BJ (cell line): Measurements from ENCODE around the gene DPEP2NB. TPM values are rescaled to one million over a fixed set of nuclear protein-coding genes. Genes with fewer than 3 reads are reported as not detected.

Experiments used
- CTCF ChIA-PET: fragments of 350-600 bp; formaldehyde crosslinking; extraction: SDS; loops from one replicate; lab custom pipeline; 2021; ENCODE audit warnings: antibody characterized with exemption, inconsistent platforms; lab: Yijun Ruan, JAX
- POLR2A ChIA-PET: fragments of 300-600 bp; sonication (Branson Sonifier 250); formaldehyde crosslinking; extraction: SDS; loops from one replicate; lab custom pipeline; 2021; ENCODE audit warnings: antibody characterized with exemption; lab: Charles Lee
- DNase-seq: peaks from one replicate; pipeline ENCODE4 v3.0.0-alpha.2; 2011; ENCODE audit warnings: low read depth
- H3K27me3 ChIP-seq: 2 replicates; pipeline ENCODE4 v1.6.0; 2011; ENCODE audit warnings: low read length; ENCODE audit not compliant: control insufficient read depth, insufficient read depth
- H3K36me3 ChIP-seq: 2 replicates; pipeline ENCODE4 v1.5.1; 2011; ENCODE audit warnings: low read length; ENCODE audit not compliant: control insufficient read depth, insufficient read depth
- H3K4me3 ChIP-seq: 2 replicates; pipeline ENCODE4 v1.5.1; 2011; ENCODE audit warnings: low read depth, mild to moderate bottlenecking, control low read depth, low read length
- CTCF ChIP-seq: IDR thresholded peaks from 2 replicates; pipeline ENCODE4 v1.5.1; 2011; ENCODE audit warnings: low read depth, mild to moderate bottlenecking, control low read depth, inconsistent platforms, low read length, moderate library complexity; ENCODE audit not compliant: insufficient read depth
- polyA plus RNA-seq: library from polyadenylated mRNA; depleted of rRNA; stranded (reverse); fragments of >200 nt; gene quantifications from 2 replicates; pipeline ENCODE4 v1.2.3, GENCODE V29; 2011

The DPEP2NB gene
- polyA plus RNA-seq, 1 experiment = not detected

DNA sequence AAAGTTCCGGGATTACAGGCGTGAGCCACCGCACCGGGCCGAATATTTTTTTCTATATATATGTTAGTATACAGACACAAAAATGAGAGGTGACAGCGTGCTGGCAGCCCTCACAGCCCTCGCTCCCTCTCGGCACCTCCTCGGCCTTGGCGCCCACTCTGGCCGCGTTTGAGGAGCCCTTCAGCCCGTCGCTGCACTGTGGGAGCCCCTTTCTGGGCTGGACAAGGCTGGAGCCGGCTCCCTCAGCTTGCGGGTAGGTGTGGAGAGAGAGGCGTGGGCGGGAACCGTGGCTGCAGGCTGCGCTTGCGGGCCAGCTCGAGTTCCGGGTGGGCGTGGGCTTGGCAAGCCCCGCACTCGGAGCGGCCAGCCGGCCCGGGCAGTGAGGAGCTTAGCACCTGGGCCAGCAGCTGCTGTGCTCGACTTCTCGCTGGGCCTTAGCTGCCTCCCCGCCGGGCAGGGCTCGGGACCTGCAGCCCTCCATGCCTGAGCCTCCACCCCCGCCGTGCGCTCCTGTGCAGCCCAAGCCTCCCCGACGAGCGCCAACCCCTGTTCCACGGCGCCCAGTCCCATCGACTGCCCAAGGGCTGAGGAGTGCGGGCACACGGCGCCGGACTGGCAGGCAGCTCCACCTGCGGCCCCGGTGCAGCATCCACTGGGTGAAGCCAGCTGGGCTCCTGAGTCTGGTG, 33.6 kb downstream of the DPEP2NB start:
- ChIA-PET CTCF (interaction anchor here (0.9 to 2.2 kb wide), 4 partner anchors 10 to 58 kb away, joined by 3 to 5 read pairs (median 4); no protein-coding TSS in a partner anchor), POLR2A (interaction anchor here (0.7 kb wide), 1 partner anchor 255 kb away, joined by 3 read pairs; no protein-coding TSS in a partner anchor)
- H3K27me3 ChIP-seq = 0 out of 2 replicates have a peak, but pooled peaks cover 5% of the 10 kb centered on the region
- no peak overlapping the region for H3K4me3 ChIP-seq
- H3K36me3 ChIP-seq = no peaks in the 10 kb centered on the region
- DNase-seq = no peak
- TF ChIP-seq CTCF = no peak

DNA sequence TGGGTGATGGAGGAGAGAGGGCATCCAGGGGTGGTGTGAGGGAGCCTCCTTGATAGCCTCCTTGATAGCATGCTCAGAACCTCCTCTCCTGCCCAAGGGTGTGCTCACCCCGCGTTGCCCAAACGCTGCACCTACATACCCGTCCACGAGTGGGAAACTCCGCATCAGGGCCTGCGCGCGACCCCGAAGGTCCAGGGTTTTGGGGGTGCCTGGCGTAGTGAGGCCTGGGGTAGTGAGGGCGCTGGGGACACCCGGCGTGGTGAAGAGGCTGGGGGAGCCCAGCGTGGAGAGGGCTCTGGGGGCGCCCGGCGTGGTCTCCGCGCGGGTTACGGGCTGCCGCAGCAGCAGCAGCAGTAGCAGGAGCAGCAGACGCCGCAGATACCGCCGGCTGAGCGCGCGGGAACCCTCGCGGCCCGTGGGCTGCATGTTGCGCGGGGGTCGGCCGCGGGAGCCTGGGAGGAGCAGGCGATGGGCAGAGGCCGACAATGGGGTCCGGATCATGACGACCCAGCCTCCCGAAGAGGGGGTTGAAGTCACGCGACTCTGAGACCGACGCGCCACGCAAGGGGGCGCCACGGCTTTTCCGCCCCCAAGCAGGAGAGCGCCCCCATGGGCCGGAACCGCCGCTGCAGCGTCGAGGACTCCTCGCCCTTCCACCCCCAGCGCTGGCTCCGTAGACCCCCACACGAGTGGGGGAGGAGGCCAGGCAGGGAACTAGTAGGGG, 35.6 kb downstream of the DPEP2NB start, which contains the start of gene DPEP3:
Gene DPEP3, minus strand, starts transcription at position 545 of the 724 bp plus-strand sequence. Its CDS starts 119 bp downstream, at position 426.
- ChIA-PET CTCF (interaction anchor here (0.6 kb wide), 1 partner anchor 11 kb away, joined by 3 read pairs; no protein-coding TSS in a partner anchor), POLR2A (no interaction called here)
- Histone ChIP-seq H3K27me3 (peaks cover 13% of the 10 kb centered on the region), H3K4me3 (no peak within 1 kb of the TSS), H3K36me3 (no peaks in the 10 kb centered on the region)
- no peak for DNase-seq
- TF ChIP-seq CTCF = peak; percentile 31; the same call in 1 of the 2 replicates

DNA sequence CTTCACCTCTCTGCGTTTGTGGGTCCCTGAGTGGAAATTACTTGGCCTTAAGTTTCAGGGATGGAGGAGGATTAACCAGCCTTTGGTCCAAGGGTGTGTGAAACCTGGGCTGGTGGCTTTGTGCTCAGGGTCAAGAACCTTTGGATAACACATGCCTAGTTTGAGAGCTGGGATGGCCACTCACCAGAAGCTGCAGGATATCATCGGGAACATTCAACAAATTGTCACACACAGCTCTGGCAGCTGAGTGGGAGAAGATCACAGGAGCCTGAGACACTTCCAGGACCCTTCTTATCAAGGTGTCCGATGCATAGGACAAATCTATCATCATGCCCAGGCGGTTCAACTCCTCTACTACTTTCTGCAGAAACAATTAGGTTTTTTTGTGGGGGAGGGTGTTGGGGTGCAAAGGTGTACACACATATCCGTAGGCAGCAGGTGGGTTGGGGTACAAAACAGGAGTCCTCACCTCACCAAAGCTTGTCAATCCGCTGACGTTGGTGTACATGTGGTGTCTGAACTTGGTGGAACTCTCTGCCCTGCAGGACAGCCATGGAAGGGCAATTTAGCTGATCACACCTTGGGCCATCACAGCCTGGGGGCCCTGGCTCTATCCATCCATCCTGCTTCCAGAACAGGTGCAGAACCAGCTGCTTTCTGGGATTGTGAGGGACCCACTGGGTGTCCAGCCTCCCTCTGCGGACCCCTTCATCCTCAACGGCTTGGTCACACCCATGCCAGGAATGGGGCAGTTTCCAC, 38.1 kb downstream of the DPEP2NB start:
- no peak for DNase-seq
- Histone ChIP-seq H3K4me3 (no peak overlapping the region), H3K27me3 (peaks cover 13% of the 10 kb centered on the region), H3K36me3 (no peaks in the 10 kb centered on the region)
- CTCF ChIA-PET = interaction anchor here (0.9 to 1.3 kb wide), 3 partner anchors 16 to 95 kb away, joined by 3 to 4 read pairs (median 3); no protein-coding TSS in a partner anchor
- POLR2A ChIA-PET = no interaction called here
- no peak for TF ChIP-seq CTCF

DNA sequence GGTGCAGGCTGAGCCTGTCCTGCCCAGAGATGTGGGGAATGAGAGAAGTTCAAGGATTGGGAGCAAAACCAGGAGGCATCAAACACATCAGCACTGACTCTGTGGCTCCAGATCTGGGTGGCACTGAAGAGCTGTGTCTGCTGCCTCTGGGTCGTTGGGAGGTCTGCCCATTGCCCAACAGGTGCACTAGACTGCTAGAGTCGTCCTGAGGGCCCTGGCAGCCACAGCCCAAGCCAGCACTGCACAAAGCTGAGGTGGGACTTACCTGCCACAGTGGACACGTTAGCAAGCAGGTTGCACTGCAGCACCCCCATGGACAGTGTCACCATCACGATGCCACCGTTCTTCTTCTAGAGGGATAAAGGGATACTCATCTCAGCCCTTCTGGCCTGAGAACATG, 38.7 kb downstream of the DPEP2NB start:
- no peak for DNase-seq
- TF ChIP-seq CTCF = no peak
- H3K36me3 ChIP-seq = no peaks in the 10 kb centered on the region
- POLR2A ChIA-PET = no interaction called here
- peaks cover 13% of the 10 kb centered on the region for H3K27me3 ChIP-seq
- no peak overlapping the region for H3K4me3 ChIP-seq
- CTCF ChIA-PET = interaction anchor here (1.7 kb wide), 1 partner anchor 88 kb away, joined by 4 read pairs; no protein-coding TSS in a partner anchor
